Spleen (tissue), 7 donors: ENCODE results near the gene HMCN1.

Experiments used
- POLR2A ChIP-seq, 3 donors: fragments of 450-650 bp; IDR thresholded peaks; one replicate each; pipeline ENCODE4 v1.5.1; 2017; ENCODE audit warnings: antibody characterized with exemption in 3 of 3, mild to moderate bottlenecking in 1 of 3
- POLR2AphosphoS5 ChIP-seq, 3 donors: sonication (generic); formaldehyde crosslinking; IDR thresholded peaks; one replicate each; pipeline ENCODE4 v1.5.1; 2017; ENCODE audit warnings: antibody characterized with exemption in 3 of 3
- TF ChIP-seq, protein P1 (sequence below), 11 experiments: fragments of 200-600 bp in 7 of 11; fragments of 450-650 bp in 4 of 11; sonication (generic) in 4 of 11; IDR thresholded peaks in 8 of 11; conservative IDR thresholded peaks in 3 of 11; 1 replicate in 7 of 11; 2 replicates in 4 of 11; pipeline versions ENCODE4 v1.4.0 to v1.8.0; 2016 to 2021; ENCODE audit warnings: antibody characterized with exemption in 11 of 11, inconsistent platforms in 4 of 11, mild to moderate bottlenecking in 1 of 11
- donor health status: DM: no; HTN: no; CAD: no; lungs with moderate emphysema.
- donor health status: DM: no; HTN: no; CAD: no.
- donor health status: DM: no; HTN: no; CAD: no.

- TF ChIP-seq, protein P1, sequence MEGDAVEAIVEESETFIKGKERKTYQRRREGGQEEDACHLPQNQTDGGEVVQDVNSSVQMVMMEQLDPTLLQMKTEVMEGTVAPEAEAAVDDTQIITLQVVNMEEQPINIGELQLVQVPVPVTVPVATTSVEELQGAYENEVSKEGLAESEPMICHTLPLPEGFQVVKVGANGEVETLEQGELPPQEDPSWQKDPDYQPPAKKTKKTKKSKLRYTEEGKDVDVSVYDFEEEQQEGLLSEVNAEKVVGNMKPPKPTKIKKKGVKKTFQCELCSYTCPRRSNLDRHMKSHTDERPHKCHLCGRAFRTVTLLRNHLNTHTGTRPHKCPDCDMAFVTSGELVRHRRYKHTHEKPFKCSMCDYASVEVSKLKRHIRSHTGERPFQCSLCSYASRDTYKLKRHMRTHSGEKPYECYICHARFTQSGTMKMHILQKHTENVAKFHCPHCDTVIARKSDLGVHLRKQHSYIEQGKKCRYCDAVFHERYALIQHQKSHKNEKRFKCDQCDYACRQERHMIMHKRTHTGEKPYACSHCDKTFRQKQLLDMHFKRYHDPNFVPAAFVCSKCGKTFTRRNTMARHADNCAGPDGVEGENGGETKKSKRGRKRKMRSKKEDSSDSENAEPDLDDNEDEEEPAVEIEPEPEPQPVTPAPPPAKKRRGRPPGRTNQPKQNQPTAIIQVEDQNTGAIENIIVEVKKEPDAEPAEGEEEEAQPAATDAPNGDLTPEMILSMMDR (IDR thresholded peaks at IDR 0.05 in 8 of 11, conservative IDR thresholded peaks at IDR 0.05 in 3 of 11): no peak
- TF ChIP-seq POLR2A (IDR thresholded peaks at IDR 0.05) (no peak), POLR2AphosphoS5 (IDR thresholded peaks at IDR 0.05) (no peak)
Measured at GRCh38 chr1:186078245-186078644, 344.1 kb downstream of the HMCN1 start.
